LNCaP clone FGC (cell line): Measurements from ENCODE around the gene DNAJB13.

Experiments used
- DNase-seq: peaks from one replicate; pipeline ENCODE4 v3.0.0-alpha.2; 2011; ENCODE audit warnings: low read depth
- H3K4me3 ChIP-seq: 2 replicates; pipeline ENCODE4 v1.5.1; 2011; ENCODE audit warnings: mild to moderate bottlenecking, low read depth, low read length, control low read depth
- CTCF ChIP-seq: IDR thresholded peaks from 2 replicates; pipeline ENCODE4 v1.5.1; 2012; ENCODE audit warnings: mild to moderate bottlenecking; ENCODE audit not compliant: control insufficient read depth, insufficient read depth; ENCODE audit errors: extremely low read depth

The DNAJB13 gene

GRCh38 chr11:74004759-74005615, 54.2 kb downstream of the DNAJB13 start:
- DNase-seq = no peak
- no peak overlapping the region for H3K4me3 ChIP-seq
- TF ChIP-seq CTCF = no peak

DNA sequence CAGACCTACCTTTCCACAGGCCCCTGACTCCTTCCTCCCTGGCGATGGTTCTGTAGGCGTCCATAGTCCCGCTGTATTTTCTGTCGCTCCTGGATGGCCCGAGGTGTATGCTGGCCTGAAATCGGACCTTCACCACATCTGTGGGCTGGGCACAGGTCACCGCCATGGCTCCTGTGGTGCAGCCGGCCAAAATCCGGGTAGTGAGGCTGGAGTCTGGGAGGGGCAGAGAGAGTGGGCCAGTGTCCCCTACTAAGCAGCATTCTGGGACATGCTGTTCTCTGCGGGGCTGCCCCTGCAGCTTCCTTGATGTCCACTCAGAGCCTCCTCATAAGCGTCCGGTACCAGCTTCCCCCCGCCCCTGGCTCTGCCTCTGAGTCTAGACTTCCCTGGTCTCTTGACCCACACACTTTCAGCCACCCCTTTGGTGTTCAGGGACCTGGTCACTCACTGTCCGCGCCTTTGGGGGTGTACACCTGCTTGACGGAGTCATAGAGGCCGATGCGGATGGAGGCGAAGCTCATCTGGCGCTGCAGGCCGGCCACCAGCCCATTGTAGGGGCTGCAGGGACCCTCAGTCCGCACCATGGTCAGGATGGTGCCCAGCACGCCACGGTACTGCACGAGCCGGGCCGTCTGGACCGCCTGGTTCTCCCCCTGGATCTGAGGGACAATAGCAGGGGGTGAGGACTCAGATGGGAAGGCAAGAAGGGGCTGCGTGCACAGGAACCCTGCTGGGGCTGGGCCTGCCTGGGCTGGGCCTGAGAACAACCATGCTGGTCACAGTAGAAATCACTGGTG, 55.1 kb downstream of the DNAJB13 start:
- no peak for DNase-seq
- H3K4me3 ChIP-seq = no peak overlapping the region
- no peak for TF ChIP-seq CTCF

- no peak for DNase-seq
- TF ChIP-seq CTCF = no peak
- H3K4me3 ChIP-seq = no peak overlapping the region
Observed at GRCh38 chr11:74006743-74007304, 56.0 kb downstream of the DNAJB13 start.

- no peak overlapping the region for H3K4me3 ChIP-seq
- DNase-seq = no peak
- TF ChIP-seq CTCF = no peak
Observed at GRCh38 chr11:74007691-74008372, 57.0 kb downstream of the DNAJB13 start.

DNA sequence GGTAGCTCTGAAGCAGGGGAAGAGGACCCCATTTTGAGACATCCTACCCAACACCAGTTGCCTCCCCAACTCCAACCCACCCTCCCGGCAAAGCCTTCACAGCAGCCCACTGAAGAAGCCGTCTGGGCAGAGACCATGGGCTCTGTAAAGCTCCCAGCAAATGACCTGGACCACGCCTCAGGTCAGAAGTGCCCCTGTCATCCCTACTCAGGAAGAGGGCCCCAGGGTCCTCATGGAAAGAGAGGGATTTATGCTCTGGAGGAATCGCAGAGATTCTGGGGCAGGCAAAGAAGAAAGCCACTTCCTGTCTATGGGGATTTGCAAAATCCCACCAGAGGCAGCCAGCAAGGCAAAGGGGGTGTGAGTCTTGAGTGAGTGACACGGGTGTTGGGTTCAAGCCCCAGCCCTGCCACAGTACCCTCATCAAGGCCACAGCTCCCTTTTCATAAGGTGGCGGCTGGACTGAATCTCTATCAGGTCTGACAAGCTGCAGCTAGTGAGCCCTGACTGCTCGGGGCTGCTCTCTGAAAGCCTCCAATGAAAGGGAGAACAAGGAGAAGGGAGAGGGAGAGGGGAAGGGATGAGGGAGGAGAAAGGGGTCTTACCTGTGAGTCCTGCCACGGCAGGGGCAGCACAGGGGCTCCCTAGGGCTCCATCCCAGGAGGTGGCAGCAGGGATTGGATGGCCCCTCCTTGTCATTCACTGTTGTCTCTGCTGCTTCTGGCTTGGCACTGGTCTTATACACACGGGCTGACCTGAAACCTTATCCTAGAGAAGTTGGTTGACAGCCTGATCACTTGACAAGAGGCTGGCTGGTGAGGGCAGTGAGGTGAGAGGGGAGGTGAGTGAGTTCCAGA, 57.8 kb downstream of the DNAJB13 start, which contains the start of gene UCP3:
TSS of gene UCP3 (minus strand) at position 713 of the 857 bp plus-strand sequence. CDS start 2,043 bp downstream, outside the sequence.
- DNase-seq = no peak
- no peak within 1 kb of the TSS for H3K4me3 ChIP-seq
- TF ChIP-seq CTCF = no peak

- no peak for TF ChIP-seq CTCF
- DNase-seq = no peak
- H3K4me3 ChIP-seq = no peak overlapping the region
Observed at GRCh38 chr11:74009230-74009547, 58.4 kb downstream of the DNAJB13 start.
